GM18505 (cell line): Measurements from ENCODE around the gene HOXC11.

ENCODE experiments used
- ATAC-seq: cut with Tn5 transposase; IDR thresholded peaks from one replicate; pipeline ENCODE4 v1.9.1; 2021; ENCODE audit not compliant: unreplicated experiment
- POLR2A ChIP-seq: IDR thresholded peaks from 4 replicates; pipeline ENCODE4 v1.6.1; 2011; ENCODE audit warnings: borderline replicate concordance; ENCODE audit not compliant: insufficient read depth, insufficient read length; ENCODE audit errors: extremely low read depth

The HOXC11 gene

DNA sequence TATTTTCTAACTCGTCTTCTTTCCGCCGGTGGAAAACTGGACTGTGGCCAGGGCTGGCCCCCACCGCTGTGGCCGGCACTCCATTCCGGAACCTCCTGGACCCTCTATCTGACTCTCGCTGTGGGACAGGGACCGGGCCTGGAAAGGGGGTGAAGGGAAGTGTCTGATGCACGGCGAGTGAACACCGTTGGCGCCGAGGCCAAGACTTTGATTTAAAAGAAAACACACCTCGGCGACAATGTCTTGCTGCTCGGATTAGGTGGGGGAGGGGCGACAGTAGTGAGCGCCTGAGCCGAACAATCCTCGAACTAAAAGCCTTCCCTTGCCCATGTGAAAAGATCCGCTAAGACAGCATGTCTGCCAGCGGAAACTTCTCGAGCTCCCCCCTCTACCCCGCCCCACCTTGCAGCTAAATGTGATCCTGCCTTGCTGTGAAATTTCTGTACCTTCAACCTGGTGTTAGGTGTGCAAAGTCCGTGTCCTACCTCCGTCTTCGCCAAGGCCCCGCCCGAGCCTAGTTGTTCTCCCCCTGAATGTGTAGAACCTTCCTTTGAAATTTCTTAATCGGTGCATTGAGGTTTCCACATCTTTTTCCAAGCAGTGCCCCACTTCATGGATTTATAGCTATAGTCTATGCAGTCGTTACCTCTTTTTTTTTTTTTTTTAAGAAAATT is 2.7 kb downstream of the HOXC11 start:
- TF ChIP-seq POLR2A: no peak
- ATAC-seq: no peak

DNA sequence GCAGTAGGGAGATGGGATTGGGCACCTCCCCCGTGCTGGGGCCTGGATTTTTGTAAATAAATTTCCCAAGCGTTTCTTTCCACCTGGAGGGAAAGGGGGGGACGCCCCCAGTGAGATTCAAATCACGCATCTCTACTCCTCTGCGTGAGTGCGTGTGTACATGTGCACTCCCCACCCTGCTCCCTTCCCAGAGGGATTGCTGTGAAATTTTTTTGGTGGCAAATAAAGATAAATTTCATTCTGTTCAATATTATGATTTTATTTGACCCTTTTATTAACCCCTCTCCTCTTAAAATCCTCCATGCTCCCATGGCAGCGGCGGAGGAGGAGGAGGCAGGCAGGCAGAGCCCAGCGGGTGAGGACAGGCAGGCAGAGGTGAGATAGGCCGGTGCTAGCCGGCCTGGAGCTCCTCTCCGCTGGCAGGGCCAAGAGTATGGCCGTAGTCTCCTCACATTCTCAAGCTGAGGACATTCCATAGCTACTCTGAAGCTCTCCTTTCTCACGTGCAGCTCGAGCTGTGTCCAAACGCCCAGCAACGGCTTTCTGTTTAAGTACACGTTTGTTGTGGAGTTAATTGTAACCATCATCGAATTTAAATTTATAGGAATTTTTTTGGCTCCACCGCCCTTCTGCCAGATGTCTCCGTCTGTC is 3.4 kb downstream of the HOXC11 start:
- TF ChIP-seq POLR2A: no peak

DNA sequence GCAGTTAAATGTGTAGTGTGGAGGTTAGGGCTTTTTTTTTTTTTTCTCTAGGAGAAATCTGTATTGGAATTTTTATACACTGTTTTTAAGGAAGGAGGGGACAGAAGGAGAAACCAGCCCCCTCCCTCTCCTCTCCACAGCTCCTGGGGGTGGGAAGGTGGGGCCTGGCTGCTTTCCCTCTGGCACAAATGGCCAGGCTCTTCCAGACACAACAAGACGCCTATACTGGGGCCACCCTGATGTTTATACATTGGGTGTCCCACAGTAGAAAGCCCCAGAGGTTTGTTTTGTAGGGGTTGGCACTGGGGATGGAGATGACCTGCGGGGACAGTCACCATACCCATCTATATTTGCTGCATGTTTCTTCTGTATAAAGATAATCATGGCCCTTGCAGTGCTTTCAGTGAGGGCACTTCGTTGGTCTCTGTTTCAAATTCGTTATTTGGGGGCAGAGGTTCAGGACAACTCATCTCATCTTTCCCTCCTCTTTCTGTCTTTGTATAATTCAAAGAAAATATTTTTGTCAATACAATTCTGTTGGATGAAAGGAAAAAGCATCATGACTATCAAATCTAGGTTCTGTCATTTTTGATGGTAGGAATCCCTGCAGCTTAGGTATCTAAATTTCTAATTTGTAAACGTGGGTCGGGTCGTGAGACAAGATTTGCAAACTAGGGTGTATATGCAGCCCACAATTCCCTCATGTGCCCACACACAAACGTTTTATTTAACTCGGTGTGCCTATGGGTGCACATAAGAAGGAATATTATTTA is 4.1 kb downstream of the HOXC11 start:
- no peak for TF ChIP-seq POLR2A
- ATAC-seq: no peak

More for the DNA sequence above, 3.4 kb downstream of the HOXC11 start:
- ATAC-seq: no peak

DNA sequence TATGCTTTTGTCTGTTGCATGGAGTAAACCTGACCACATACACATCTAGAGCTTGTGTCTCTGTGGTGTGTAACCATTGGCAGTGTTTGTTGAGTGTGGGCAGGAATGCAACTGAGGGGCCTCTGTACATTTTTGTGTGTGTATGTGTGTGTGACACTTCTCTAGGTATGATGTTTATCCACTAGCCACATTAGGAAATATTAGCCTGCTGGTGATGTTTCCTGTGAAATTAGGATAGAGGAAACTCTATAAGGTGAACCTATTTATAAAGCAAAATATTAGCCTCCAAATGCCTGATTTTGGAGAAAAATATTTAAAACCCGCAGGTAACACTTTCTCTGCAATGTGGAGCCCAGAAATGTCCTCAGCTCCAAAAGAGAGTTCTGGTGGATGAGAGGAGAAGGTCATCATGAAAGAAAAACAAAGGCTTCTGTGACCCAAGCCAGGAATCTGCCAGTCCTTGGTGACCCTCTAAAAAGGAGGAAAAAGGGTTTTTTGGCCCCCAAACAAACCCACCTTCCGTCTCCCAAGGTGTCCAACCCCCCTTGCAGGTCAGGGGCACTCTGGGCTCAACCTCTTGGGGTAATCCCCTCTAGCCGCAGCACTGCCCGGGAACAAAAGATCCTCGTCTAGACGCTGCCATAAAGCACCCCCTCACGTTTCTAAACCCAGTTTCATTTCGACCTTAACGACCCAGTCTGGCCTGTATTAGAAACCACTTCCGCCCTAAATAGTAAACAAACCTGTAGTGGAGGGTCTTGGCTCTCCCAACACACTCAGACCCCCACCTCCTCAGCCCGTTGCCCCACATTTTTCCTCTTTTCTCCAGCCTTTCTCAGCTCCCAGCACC is 4.9 kb downstream of the HOXC11 start:
- ATAC-seq: no peak
- TF ChIP-seq POLR2A: no peak

DNA sequence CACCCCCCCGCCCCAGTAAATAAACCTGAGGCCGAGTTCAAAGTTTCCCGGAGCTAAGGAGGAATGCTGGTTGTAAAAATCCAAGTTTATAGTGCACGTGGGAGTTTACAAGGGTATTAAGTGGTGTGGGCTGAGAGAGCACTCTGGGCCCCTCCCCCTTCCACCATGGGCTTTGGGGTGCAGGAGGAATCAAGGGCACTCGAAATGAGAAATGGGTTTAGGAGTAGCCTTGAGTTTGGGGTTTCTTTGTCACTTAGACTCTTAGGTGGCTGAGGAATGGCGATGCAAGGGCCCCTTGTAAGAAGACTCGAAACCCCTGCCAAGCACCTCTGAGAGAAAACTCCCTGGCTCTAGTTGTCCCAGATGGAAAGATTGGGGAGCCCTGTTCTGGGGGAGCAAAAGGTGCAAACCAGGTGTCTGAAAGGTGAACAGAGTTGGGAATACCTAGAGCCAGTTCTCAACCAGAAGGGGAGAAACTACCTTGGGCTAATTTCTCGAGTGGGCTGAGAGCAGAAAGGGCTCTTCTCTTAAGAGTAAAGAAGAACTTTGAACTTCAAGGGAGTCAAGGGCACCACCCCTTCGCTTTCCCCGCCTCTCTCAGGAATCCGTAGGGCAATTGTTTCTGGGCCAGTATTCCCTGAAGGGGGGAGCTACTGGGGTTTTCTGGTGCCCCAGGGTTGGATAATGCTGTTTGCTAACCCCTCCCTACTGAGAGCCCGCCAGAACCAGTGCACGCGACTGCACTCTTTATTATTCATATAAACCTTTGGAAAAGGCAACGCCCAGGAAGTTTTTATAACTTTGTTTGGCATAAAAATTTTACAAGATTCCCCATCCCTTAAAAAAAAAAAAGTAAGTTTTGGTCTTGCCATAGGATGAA is 5.8 kb downstream of the HOXC11 start:
- no peak for TF ChIP-seq POLR2A
- no peak for ATAC-seq

DNA sequence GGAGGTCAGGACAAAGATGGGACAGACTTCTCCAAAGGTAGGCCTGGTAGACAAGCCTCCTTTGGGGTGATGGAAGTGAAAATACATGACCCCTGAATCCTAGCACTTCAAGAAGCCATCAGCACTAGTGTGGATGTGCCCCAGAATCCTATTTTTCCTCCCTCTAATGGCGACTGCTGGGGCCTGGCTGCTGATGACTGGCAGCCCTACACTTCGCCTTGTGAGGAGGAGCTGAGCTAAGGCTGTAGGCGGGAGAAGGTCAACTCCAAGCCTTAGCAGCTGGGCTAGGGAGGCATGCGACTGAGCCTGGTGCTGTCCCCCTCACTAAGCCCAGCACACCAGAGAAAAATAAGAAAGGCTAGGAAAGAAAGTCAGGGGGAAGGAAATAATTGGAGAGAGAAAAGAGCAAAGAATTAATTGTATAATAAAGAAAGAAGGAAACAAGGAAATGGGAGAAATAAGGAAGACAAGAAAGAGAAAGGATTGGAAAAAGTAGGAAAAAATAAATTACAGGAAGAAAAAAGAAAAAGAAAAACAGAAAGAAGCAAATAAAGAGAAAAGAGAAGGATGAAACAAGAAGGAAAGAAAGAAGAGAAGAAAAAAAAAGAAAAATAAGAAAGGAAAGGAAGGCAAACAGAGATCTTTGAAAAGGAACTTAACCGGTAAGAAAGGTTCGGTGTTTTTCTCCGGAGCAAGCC is 7.3 kb downstream of the HOXC11 start:
- ATAC-seq: no peak
- no peak for TF ChIP-seq POLR2A

DNA sequence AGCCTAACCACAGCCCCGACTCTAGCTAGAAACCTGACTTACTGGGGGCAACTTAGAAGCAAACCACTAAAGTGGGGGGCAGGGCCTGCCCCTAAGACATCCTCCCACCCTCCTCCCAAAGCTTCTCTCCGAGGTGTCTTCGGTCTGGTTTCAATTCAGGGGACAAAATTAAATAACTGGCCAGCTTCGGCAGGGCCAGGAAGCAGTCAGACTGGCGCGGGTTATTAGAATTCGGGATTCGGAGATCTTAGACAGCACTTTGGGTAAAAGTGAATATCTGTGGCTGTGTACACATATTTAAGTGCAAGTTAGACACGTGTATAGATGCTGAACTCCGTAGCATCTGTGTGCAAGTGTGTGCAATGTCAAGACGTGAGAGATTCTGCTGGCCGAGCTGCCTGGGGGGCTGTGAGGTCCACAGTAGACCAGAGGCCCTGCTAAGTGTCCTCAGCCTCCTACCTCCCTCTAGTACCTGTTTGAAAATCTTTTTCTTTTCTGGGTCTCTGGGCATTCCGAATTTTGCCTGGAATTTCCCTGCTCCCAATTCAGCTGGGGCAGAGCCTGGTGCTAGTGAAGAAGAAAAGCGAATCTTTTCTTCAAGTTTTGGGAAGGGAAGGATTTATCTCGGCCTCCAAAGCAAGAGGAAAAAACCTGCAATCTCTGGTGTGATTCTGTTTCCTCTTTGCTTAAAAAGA is 8.0 kb downstream of the HOXC11 start:
- no peak for ATAC-seq
- no peak for TF ChIP-seq POLR2A

DNA sequence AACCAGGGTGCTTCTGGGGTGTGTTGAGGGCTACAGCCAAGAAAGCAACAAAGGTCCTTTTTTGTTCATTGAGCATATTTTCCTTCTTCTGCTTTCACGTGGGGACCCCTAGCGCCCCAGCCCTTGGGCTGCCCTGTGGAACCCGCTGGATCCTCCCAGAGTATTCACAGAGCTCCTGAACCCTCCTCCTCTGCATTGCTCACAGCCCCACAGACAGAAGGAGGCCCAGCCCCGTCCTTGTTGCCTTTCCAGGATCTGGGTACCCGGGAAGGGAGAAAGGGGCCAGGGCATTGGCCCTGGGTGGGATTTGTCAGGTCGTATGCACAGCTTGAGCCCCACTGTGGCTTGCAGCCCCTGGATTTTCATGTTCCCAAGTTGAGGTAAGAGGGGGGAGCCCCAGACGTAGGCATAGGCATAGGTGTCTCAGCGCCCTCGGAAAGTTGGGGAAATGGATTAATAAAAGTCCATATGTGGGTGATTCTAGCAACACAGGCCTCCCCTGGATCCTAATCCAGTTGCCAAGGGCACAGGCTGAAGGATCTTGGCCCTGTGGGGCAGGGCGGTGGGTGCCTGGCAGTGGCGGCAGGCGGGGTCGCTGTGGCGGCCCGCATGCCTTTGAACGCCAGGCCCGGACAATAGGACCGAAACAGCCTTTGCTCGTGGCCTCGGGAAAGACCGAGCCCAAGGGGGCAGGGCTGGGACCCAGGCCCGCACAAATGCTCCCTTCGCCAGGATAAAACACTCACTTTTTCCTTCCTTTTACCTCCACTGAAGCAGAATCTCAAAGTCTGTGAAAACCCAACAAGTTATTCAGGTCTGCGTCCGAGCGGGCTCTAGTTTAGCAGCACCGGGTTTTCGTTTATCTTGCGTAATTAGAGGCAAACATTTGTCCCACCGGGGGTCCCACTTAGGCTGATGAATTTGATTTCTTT is 9.0 kb downstream of the HOXC11 start:
- no peak for TF ChIP-seq POLR2A
- ATAC-seq: no peak

DNA sequence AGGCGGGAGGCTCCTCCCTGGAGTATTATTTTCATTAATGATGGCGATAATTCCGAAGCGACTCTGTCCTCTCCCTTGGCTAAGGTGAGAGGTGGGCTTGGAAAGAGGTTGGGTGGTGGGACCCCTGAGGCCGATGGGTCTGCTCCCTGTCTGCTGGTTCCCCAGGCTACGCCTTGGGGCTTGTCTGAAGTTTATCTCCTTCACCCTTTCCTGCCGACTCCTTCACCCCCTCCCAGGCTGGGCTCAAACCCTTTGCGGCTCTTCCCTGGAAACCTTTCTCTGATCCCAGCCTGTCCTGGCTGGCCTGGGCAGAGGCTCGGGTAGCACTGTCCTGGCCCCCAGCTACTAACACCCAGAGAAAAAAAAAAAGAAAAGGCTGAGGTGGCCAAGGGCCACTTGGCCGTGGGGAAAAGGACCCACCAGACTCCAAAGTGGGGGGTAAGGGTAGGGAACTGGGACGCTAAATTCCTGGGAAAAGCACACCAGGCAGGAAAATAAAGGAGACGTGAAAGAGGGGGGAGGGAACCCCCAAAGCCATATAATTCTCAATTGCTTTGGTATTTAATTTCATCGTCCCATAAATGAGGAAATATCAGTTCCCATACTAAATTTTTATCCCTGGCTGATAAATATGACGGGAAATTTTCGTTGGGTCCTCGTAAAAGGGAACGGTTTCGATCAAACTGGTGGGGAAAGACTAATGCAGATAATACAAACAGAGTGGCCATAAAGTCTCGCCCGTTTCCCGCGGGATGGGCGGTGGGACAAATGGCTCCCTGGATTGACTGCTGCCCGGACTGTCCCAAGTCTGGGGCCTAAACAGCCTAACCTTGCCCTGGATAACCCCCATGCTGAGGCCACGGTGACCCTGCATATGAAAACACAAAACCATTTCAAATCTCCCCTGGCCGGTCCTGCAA is 10.0 kb downstream of the HOXC11 start:
- no peak for TF ChIP-seq POLR2A
- ATAC-seq: no peak
